ENCODE results near the gene FUNDC2. TPM values are rescaled to one million over a fixed set of nuclear protein-coding genes. Genes with fewer than 3 reads are reported as not detected.

FUNDC2 gene
- total and polyA plus RNA-seq, 4 donors = 85.3 to 168 (median 99.2) TPM

Other genes with a start within 250 kb of the FUNDC2 start
- gene MPP1, start 221.4 kb upstream of the FUNDC2 start, total RNA-seq = 10 to 100 TPM; 37.4 to 45.7 TPM
- gene MPP1, start 221.4 kb upstream of the FUNDC2 start, polyA plus RNA-seq = 10 to 100 TPM; 23.4 to 38.3 TPM
- gene SMIM9, start 192.2 kb upstream of the FUNDC2 start, total RNA-seq = under 1 TPM in 1 of 2 donors, not detected in 1; 0.39 TPM
- not detected for gene SMIM9, start 192.2 kb upstream of the FUNDC2 start, polyA plus RNA-seq
- 10 to 100 TPM; 16.7 to 24.6 TPM for gene F8A1, start 140.5 kb upstream of the FUNDC2 start, total RNA-seq
- 10 to 100 TPM; 14.7 to 15.5 TPM for gene F8A1, start 140.5 kb upstream of the FUNDC2 start, polyA plus RNA-seq
- 10 to 100 TPM; 24.2 to 49.9 TPM for gene F8, start 4.1 kb upstream of the FUNDC2 start, total RNA-seq
- gene F8, start 4.1 kb upstream of the FUNDC2 start, polyA plus RNA-seq = 1 to 10 TPM; 2.7 to 6.1 TPM
- 1 to 10 TPM; 4.8 to 6.6 TPM for gene CMC4, start 44.3 kb downstream of the FUNDC2 start, total RNA-seq
- gene CMC4, start 44.3 kb downstream of the FUNDC2 start, polyA plus RNA-seq = 10 to 100 TPM; 27.8 to 31.6 TPM
- 10 to 100 TPM; 19.6 to 20.8 TPM for gene MTCP1, start 44.3 kb downstream of the FUNDC2 start, total RNA-seq
- 10 to 100 TPM; 23.0 to 29.9 TPM for gene MTCP1, start 44.3 kb downstream of the FUNDC2 start, polyA plus RNA-seq
- gene BRCC3, start 44.7 kb downstream of the FUNDC2 start, total RNA-seq = 10 to 100 TPM; 14.8 to 14.9 TPM
- 10 to 100 TPM; 10.9 to 15.5 TPM for gene BRCC3, start 44.7 kb downstream of the FUNDC2 start, polyA plus RNA-seq
- 10 to 100 TPM; 24.6 to 31.3 TPM for gene VBP1, start 189.6 kb downstream of the FUNDC2 start, total RNA-seq
- gene VBP1, start 189.6 kb downstream of the FUNDC2 start, polyA plus RNA-seq = 10 to 100 TPM; 32.7 to 40.3 TPM
- gene RAB39B, start 237.6 kb downstream of the FUNDC2 start, total RNA-seq = under 1 TPM; 0.52 to 0.72 TPM
- under 1 TPM; 0.03 to 0.50 TPM for gene RAB39B, start 237.6 kb downstream of the FUNDC2 start, polyA plus RNA-seq